ENCODE data around the gene DYSF.

DNA sequence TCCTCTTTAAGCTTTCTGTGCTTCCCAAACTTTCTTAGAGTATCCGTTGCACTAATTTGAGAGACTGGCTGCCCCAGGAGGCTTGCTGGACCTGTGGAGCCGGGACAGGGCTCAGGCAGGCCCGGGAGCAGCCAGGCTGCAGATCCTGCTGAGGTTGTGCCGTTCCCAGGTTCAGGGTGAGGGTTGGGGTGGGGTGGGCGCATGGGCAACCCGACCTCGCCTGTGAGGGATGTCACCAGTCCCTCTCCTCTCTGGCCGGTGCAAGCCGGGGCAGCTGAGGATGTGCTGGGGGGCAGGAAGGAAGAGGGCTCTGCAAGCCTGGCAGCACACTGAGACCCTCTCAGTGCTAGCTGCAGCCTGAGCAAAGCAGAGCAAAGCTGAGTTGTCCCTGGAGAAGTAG is 57.6 kb downstream of the DYSF start:
- no peak for TF ChIP-seq CTCF (IDR thresholded peaks at IDR 0.05; ENCODE audit: low read depth, low read length, poor library complexity, severe bottlenecking)
- no peak for TF ChIP-seq EZH2phosphoT487 (IDR thresholded peaks at IDR 0.05; ENCODE audit: borderline replicate concordance, low read length)
